IPS-18c (cell line): ENCODE measurements around the gene SCYL1.
A peak's percentile ranks its signal among the peaks of the same experiment; 100 is the strongest.

Source experiments
- H3K4me3 ChIP-seq: 2 replicates; pipeline ENCODE4 v1.7.0; 2013; ENCODE audit warnings: low read depth, mild to moderate bottlenecking, low read length, moderate library complexity; ENCODE audit not compliant: insufficient read depth
- H3K9me3 ChIP-seq: one replicate; pipeline ENCODE4 v1.6.1; 2013; ENCODE audit warnings: mild to moderate bottlenecking, low read length, moderate library complexity; ENCODE audit not compliant: control insufficient read depth, insufficient read depth

SCYL1 gene

GRCh38 chr11:65524741-65525545, at the start of gene SCYL1:
Gene SCYL1, plus strand, starts transcription at chr11:65525083. Its CDS starts 71 bp downstream, at chr11:65525154.
- Histone ChIP-seq H3K4me3 (peak within 1 kb of the TSS; percentile 93), H3K9me3 (no peaks in the 10 kb centered on the region)

- H3K4me3 ChIP-seq: peak overlapping the region; percentile 95
- no peaks in the 10 kb centered on the region for H3K9me3 ChIP-seq
Observed at GRCh38 chr11:65476632-65477148, 48.2 kb upstream of the SCYL1 start.

- H3K9me3 ChIP-seq: no peaks in the 10 kb centered on the region
- H3K4me3 ChIP-seq: peak overlapping the region; percentile 95
Observed at GRCh38 chr11:65477149-65477965, 47.5 kb upstream of the SCYL1 start.

- Histone ChIP-seq H3K9me3 (no peaks in the 10 kb centered on the region), H3K4me3 (no peak overlapping the region)
Observed at GRCh38 chr11:65478388-65479183, 46.3 kb upstream of the SCYL1 start.

- H3K9me3 ChIP-seq: no peaks in the 10 kb centered on the region
- no peak overlapping the region for H3K4me3 ChIP-seq
Observed at GRCh38 chr11:65479184-65480145, 45.4 kb upstream of the SCYL1 start.

GRCh38 chr11:65482306-65482850, 42.5 kb upstream of the SCYL1 start:
- H3K9me3 ChIP-seq: no peaks in the 10 kb centered on the region
- H3K4me3 ChIP-seq: no peak overlapping the region

- Histone ChIP-seq H3K4me3 (no peak overlapping the region), H3K9me3 (no peaks in the 10 kb centered on the region)
Observed at GRCh38 chr11:65485920-65486219, 39.0 kb upstream of the SCYL1 start.

GRCh38 chr11:65486570-65487466, 38.1 kb upstream of the SCYL1 start:
- H3K4me3 ChIP-seq: no peak overlapping the region

GRCh38 chr11:65487467-65488272, 37.2 kb upstream of the SCYL1 start:
- peak overlapping the region; percentile 29; the same call in 1 of the 2 replicates for H3K4me3 ChIP-seq

More at GRCh38 chr11:65486570-65487466, 38.1 kb upstream of the SCYL1 start:
- no peaks in the 10 kb centered on the region for H3K9me3 ChIP-seq

GRCh38 chr11:65488273-65489034, 36.4 kb upstream of the SCYL1 start:
- Histone ChIP-seq H3K4me3 (peak overlapping the region; percentile 29), H3K9me3 (no peaks in the 10 kb centered on the region)

More at GRCh38 chr11:65487467-65488272, 37.2 kb upstream of the SCYL1 start:
- H3K9me3 ChIP-seq: no peaks in the 10 kb centered on the region

- no peaks in the 10 kb centered on the region for H3K9me3 ChIP-seq
- no peak overlapping the region for H3K4me3 ChIP-seq
Observed at GRCh38 chr11:65489035-65489705, 35.7 kb upstream of the SCYL1 start.

GRCh38 chr11:65489706-65490320, 35.1 kb upstream of the SCYL1 start:
- H3K9me3 ChIP-seq: no peaks in the 10 kb centered on the region
- 0 out of 2 replicates have a peak overlapping the region, but pooled peaks have one; percentile 5 for H3K4me3 ChIP-seq

- H3K4me3 ChIP-seq: no peak overlapping the region
- H3K9me3 ChIP-seq: no peaks in the 10 kb centered on the region
Observed at GRCh38 chr11:65491163-65491465, 33.8 kb upstream of the SCYL1 start.
